ENCODE results near the gene KRT15. TPM values are rescaled to one million over a fixed set of nuclear protein-coding genes. Genes with fewer than 3 reads are reported as not detected.

The KRT15 gene
- total and polyA plus RNA-seq, 9 of the 15 experiments (the other 6 are each of a cell fraction or from before 2014, with no cell fraction given), result 0.28 to 4.4 (median 0.56) TPM

DNA sequence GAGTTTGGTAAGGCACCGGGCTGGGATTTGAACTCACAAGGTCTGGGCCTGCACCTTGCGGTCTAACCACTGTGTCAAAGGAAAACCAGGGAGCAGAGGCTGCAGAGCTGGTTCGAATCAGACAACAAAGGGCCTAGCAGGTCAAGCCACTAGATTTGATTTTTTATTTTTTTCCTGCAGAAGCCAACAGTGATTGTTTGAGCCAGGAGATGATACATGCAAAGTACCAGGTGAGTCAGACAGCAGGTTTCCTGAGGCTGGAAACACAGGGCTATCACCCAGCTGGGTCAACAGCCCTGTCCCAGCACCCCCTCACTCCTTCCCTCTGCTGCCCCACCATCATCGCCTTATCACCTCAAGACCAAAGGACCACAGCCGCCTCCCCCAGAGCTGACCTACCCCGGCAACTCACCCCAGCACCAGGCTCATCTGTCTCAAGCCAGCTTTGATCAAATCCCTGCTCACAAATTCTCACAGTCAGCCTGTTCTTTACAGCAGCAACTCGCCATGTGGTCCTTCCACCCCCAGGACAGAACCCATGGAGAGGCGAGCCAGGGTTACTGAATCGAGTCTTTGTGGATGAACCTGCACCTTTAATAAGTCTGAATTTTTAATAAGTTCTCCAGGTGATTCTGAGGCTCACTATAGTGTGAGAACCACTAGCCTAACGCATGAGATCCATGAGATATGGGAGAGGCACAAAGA is 22.4 kb upstream of the KRT15 start (continued):
- TF ChIP-seq PCBP2 (IDR thresholded peaks at IDR 0.05; ENCODE audit: low read depth, low read length, poor library complexity, severe bottlenecking), result no peak
- no peak for TF ChIP-seq NEUROD1 (IDR thresholded peaks at IDR 0.05; ENCODE audit: borderline replicate concordance, low read depth, low read length, partially characterized antibody)
- TF ChIP-seq MAZ (CRISPR knock-in tag; conservative IDR thresholded peaks at IDR 0.05 in 1 of 2, IDR thresholded peaks at IDR 0.05 in 1 of 2), result no peak
- TF ChIP-seq MIER1 (IDR thresholded peaks at IDR 0.05; ENCODE audit: low read depth), result no peak
- TF ChIP-seq ZFP30 (CRISPR knock-in tag; IDR thresholded peaks at IDR 0.05; ENCODE audit: borderline replicate concordance), result no peak
- TF ChIP-seq, protein P1, sequence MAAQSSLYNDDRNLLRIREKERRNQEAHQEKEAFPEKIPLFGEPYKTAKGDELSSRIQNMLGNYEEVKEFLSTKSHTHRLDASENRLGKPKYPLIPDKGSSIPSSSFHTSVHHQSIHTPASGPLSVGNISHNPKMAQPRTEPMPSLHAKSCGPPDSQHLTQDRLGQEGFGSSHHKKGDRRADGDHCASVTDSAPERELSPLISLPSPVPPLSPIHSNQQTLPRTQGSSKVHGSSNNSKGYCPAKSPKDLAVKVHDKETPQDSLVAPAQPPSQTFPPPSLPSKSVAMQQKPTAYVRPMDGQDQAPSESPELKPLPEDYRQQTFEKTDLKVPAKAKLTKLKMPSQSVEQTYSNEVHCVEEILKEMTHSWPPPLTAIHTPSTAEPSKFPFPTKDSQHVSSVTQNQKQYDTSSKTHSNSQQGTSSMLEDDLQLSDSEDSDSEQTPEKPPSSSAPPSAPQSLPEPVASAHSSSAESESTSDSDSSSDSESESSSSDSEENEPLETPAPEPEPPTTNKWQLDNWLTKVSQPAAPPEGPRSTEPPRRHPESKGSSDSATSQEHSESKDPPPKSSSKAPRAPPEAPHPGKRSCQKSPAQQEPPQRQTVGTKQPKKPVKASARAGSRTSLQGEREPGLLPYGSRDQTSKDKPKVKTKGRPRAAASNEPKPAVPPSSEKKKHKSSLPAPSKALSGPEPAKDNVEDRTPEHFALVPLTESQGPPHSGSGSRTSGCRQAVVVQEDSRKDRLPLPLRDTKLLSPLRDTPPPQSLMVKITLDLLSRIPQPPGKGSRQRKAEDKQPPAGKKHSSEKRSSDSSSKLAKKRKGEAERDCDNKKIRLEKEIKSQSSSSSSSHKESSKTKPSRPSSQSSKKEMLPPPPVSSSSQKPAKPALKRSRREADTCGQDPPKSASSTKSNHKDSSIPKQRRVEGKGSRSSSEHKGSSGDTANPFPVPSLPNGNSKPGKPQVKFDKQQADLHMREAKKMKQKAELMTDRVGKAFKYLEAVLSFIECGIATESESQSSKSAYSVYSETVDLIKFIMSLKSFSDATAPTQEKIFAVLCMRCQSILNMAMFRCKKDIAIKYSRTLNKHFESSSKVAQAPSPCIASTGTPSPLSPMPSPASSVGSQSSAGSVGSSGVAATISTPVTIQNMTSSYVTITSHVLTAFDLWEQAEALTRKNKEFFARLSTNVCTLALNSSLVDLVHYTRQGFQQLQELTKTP (IDR thresholded peaks at IDR 0.05; ENCODE audit: low read depth in 1 of 2, partially characterized antibody in 2 of 2), result no peak
- TF ChIP-seq ZNF140 (CRISPR knock-in tag; IDR thresholded peaks at IDR 0.05), result no peak
- TF ChIP-seq, protein P2, sequence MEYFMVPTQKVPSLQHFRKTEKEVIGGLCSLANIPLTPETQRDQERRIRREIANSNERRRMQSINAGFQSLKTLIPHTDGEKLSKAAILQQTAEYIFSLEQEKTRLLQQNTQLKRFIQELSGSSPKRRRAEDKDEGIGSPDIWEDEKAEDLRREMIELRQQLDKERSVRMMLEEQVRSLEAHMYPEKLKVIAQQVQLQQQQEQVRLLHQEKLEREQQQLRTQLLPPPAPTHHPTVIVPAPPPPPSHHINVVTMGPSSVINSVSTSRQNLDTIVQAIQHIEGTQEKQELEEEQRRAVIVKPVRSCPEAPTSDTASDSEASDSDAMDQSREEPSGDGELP (CRISPR knock-in tag; IDR thresholded peaks at IDR 0.05; ENCODE audit: borderline replicate concordance), result 0 out of 2 replicates have a peak, but pooled peaks have one; percentile 38
- 0 out of 2 replicates have a peak, but pooled peaks have one; percentile 8 for TF ChIP-seq TCF3 (CRISPR knock-in tag; IDR thresholded peaks at IDR 0.05)
- TF ChIP-seq RBM34 (IDR thresholded peaks at IDR 0.05; ENCODE audit: borderline replicate concordance, insufficient read depth, low read length), result no peak
- no peak for TF ChIP-seq FOXK1 (CRISPR knock-in tag; IDR thresholded peaks at IDR 0.05; ENCODE audit: borderline replicate concordance)
- TF ChIP-seq, protein P3, sequence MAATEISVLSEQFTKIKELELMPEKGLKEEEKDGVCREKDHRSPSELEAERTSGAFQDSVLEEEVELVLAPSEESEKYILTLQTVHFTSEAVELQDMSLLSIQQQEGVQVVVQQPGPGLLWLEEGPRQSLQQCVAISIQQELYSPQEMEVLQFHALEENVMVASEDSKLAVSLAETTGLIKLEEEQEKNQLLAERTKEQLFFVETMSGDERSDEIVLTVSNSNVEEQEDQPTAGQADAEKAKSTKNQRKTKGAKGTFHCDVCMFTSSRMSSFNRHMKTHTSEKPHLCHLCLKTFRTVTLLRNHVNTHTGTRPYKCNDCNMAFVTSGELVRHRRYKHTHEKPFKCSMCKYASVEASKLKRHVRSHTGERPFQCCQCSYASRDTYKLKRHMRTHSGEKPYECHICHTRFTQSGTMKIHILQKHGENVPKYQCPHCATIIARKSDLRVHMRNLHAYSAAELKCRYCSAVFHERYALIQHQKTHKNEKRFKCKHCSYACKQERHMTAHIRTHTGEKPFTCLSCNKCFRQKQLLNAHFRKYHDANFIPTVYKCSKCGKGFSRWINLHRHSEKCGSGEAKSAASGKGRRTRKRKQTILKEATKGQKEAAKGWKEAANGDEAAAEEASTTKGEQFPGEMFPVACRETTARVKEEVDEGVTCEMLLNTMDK (IDR thresholded peaks at IDR 0.05; ENCODE audit: borderline replicate concordance, insufficient read depth, low read depth, low read length, poor library complexity, severe bottlenecking), result no peak
- no peak for TF ChIP-seq ZNF57 (CRISPR knock-in tag; IDR thresholded peaks at IDR 0.05)
- no peak for TF ChIP-seq KLF10 (CRISPR knock-in tag; IDR thresholded peaks at IDR 0.05)
- TF ChIP-seq PHB2 (IDR thresholded peaks at IDR 0.05; ENCODE audit: low read depth), result no peak
- no peak for TF ChIP-seq TCF7L2 (IDR thresholded peaks at IDR 0.05; ENCODE audit: low read depth, low read length)
- TF ChIP-seq ZFP36 (IDR thresholded peaks at IDR 0.05; ENCODE audit: low read depth, low read length, partially characterized antibody), result no peak
- no peak for TF ChIP-seq GTF2F1 (IDR thresholded peaks at IDR 0.05; ENCODE audit: low read depth, low read length)
